Endothelial cell of umbilical vein (primary cell): ENCODE data around the gene AMOT.

Experiments
- EZH2 ChIP-seq: IDR thresholded peaks from 2 replicates; pipeline ENCODE4 v1.6.1; 2012; ENCODE audit warnings: borderline replicate concordance, low read depth, mild to moderate bottlenecking, moderate library complexity, low read length, inconsistent platforms; ENCODE audit not compliant: severe bottlenecking
- FOS ChIP-seq: IDR thresholded peaks from 2 replicates; pipeline ENCODE4 v1.6.1; 2011; ENCODE audit warnings: mild to moderate bottlenecking, low read length, moderate library complexity, borderline replicate concordance; ENCODE audit not compliant: insufficient read depth
- JUN ChIP-seq: IDR thresholded peaks from 2 replicates; pipeline ENCODE4 v1.6.1; 2011; ENCODE audit warnings: borderline replicate concordance, low read depth; ENCODE audit not compliant: insufficient read length, insufficient read depth
- POLR2A ChIP-seq: IDR thresholded peaks from 2 replicates; pipeline ENCODE4 v1.6.1; 2012; ENCODE audit warnings: low read depth, mild to moderate bottlenecking, control low read depth, low read length
- POLR2AphosphoS5 ChIP-seq: IDR thresholded peaks from 2 replicates; pipeline ENCODE4 v1.6.1; 2012; ENCODE audit warnings: low read depth, mild to moderate bottlenecking, control low read depth, low read length, moderate library complexity; ENCODE audit not compliant: insufficient read depth
- TF ChIP-seq, protein P1 (sequence below), 2 donors: IDR thresholded peaks; 1 replicate in 1 of 2; 2 replicates in 1 of 2; pipeline ENCODE4 v1.5.1; 2011; ENCODE audit warnings: low read length in 2 of 2, mild to moderate bottlenecking in 2 of 2, moderate library complexity in 2 of 2, control low read depth in 1 of 2, inconsistent platforms in 1 of 2, low read depth in 1 of 2; ENCODE audit not compliant: insufficient read depth in 1 of 2; ENCODE audit errors: extremely low read depth in 1 of 2

DNA sequence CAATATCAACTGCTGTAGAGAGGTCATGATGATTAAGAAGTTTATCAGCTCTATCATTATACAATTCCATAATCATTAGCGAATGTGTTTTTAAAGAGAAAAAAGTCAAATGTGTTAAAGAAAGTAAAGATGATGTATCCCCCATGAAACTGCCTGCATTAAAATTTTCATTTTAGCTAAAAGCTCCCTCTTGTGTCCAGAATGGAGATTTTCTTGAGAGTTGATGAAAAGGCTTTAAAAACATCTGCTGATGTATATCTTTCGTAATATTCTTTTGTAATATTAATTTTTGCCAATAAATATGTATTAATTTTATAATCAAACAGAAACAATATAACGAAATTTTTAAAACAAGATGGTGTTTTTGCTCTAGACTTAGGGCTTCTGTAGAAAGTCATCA lies 108.8 kb downstream of the AMOT start:
- TF ChIP-seq POLR2AphosphoS5: no peak
- TF ChIP-seq, protein P1, sequence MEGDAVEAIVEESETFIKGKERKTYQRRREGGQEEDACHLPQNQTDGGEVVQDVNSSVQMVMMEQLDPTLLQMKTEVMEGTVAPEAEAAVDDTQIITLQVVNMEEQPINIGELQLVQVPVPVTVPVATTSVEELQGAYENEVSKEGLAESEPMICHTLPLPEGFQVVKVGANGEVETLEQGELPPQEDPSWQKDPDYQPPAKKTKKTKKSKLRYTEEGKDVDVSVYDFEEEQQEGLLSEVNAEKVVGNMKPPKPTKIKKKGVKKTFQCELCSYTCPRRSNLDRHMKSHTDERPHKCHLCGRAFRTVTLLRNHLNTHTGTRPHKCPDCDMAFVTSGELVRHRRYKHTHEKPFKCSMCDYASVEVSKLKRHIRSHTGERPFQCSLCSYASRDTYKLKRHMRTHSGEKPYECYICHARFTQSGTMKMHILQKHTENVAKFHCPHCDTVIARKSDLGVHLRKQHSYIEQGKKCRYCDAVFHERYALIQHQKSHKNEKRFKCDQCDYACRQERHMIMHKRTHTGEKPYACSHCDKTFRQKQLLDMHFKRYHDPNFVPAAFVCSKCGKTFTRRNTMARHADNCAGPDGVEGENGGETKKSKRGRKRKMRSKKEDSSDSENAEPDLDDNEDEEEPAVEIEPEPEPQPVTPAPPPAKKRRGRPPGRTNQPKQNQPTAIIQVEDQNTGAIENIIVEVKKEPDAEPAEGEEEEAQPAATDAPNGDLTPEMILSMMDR (IDR thresholded peaks at IDR 0.05; ENCODE audit: extremely low read depth in 1 of 2, insufficient read depth in 1 of 2, low read depth in 1 of 2, low read length in 2 of 2): no peak
- TF ChIP-seq FOS: no peak
- TF ChIP-seq POLR2A: no peak
- TF ChIP-seq EZH2: no peak
- TF ChIP-seq JUN: no peak
